Hepatocyte (in vitro differentiated cells): ENCODE results near the gene CHST11.

Source experiments
- CTCF ChIP-seq: fragments of 200-600 bp; sonication (generic); IDR thresholded peaks from 2 replicates; pipeline ENCODE4 v1.5.1; 2016; ENCODE audit warnings: antibody characterized with exemption, mild to moderate bottlenecking; ENCODE audit not compliant: poor library complexity
- EZH2 ChIP-seq: fragments of 200-600 bp; sonication (generic); IDR thresholded peaks from 2 replicates; pipeline ENCODE4 v1.6.1; 2016; ENCODE audit warnings: antibody characterized with exemption, mild to moderate bottlenecking, borderline replicate concordance
- EZH2phosphoT487 ChIP-seq: fragments of 200-600 bp; sonication (generic); IDR thresholded peaks from one replicate; pipeline ENCODE4 v1.6.1; 2018; ENCODE audit warnings: antibody characterized with exemption, mild to moderate bottlenecking, low read depth, moderate library complexity; ENCODE audit not compliant: unreplicated experiment, severe bottlenecking

- TF ChIP-seq EZH2phosphoT487 (no peak), CTCF (no peak), EZH2 (no peak)
Measured at GRCh38 chr12:104519190-104520019, 62.7 kb downstream of the CHST11 start.
